Embryonic facial prominence (tissue), 1 donor: ENCODE results near the gene PSMB3.
A peak's percentile ranks its signal among the peaks of the same experiment; 100 is the strongest.

Experiments
- DNase-seq: peaks from one replicate; pipeline ENCODE4 v3.0.0-alpha.2; 2016; ENCODE audit errors: extremely low spot score

The PSMB3 gene

DNA sequence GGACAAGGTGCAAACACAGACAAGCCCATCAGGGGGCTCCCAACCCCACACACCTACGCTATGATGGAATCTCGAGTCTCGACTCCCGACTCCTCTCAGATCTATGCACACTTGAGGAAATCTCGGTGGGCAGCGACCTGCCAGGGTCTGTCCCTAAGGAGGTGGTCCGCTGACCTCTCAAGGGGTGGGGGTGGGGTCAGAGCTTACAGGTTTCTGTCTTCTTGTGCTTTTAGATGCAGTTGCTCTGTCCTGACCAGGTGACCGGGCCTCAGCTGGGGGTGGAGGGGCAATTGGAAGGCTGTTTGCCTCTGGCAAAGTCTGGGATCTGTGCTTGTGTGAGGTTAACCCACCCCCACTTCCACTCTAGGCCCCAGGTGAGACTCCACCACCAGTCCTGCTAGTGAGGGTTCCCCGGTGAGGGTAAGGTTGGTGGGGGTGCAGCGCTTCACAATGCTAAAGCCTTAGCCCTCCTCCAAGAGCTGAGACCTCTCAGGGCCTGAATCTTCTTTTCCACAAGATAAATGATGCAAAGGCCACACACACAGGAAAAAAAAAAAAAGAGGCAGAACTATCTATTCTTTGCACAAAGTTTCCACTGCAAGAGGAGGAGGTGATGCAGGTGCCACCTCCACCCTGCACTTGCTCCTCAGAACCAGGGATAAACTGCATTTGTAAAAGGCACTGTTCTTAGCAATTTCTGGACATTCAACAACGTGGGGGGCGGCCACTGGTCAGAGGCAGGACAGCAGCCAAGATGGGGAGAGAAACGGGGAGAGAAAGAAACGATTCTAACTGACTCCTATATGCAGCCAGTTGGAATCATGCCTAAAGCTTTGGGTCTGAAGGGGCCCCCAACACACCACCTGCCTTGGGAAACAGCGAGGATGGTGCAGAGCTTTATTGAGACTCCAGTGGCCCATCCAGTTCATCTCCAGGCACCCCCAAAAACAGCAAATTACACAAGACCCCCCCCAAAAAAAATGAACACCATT, 18.3 kb upstream of the PSMB3 start:
- no peak for DNase-seq

DNA sequence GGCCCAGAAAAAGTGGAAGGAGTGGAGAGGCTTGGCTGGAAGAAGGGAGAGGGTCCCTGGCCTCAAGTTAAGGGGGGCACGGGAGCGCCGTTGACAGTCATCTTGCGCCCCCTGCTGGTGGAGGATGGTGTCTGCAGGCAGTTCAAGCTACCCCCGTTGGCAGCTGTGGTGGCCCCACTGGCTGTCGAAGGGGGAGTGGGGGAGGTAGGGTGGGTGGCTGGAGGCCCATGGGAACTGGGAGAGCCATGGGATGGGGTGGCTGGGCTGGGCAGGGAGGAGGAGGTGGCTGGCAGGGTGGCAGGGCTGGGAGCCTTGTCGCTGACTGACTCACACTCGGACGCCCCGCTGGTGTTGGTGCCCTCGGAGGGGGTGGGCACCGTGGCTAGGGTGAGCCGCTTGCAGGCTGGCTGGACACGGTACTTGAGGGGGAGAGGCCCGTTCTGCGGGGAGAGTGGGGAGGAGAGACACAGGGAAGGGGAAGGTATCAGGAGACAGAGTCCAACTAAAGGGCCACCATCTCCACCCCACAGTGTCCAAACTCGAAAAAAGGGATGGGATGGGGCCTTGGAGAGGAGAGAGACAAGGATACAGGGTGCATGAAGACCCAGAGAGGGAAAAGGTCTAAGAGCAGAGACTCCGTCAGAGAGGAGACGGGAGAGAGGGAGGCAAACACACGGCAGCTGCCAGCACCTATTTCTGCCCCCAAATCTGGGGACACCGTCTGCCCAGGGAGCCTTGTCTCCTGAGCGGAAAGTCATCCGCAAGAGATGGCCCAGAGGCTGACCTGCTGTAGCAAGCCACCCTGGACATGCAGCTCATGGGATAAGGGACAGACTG, 17.2 kb upstream of the PSMB3 start:
- DNase-seq = no peak

DNA sequence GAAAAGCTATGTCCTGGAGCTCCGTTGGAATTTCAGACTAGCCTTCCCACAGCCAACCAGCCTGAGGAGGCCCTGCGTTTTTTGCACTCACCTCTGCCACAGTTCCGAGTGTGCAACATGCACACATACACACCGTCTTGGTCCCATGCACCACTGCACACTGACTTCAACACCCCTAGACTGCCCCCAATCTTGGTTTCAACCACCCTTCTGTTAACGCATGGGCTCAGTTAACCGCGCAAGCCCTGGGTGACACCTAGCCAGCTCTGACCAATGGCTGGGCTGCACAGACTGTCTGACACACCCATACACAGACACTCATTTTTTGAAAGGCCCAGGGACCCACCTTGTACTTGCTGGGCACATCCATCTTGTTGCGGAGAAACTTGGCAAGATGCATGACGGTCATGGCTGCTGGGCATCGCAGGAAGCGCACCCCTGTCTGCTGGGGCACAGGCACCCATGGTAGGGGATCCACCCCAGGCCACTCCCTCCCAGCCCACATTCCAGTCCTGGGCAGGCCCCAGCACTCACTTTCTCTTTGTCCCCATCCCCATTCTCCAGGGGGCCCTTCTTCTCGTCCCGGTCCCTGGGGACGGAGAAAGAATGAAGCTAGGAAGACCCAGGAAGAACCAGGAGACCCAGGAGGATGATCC, 14.4 kb upstream of the PSMB3 start:
- DNase-seq = no peak

DNA sequence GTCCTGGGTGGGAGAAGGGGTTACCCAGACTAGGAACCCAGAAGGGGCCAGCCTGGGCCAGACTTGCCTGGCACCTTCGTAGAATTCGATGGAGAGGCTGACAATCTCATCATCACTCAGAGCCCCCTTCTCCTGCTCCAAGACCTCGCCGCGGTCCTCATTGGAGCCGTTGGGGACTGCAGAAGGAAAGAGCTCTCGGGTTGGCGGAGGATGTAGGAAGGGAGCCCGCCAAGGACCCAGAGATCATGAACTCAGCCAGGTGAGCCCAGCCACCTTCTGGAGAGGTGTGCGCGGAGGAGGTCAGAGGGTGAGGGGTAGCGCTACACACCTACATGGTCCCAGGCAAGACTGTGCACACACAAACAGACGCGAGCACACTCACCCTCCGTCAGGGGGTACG, 13.9 kb upstream of the PSMB3 start:
- DNase-seq = no peak

DNA sequence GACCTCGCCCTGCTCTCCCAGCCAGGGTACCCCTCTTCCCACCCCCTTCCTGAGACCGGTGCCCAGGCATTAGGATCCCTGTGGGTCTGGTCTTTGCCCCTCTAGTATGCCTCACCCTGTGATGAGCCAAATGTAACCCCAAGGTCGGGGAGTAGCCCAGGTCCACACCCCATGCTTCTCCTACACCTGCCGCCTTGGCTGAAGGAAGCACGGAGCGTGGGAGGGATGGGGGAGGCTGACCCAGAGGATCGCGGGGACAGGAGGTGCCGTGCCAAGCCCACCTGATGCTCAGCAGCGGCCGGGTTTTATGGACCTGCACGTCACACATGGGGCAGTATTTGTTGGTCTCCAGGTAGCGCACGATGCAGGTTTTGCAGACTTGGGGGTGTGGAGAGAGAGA, 13.2 kb upstream of the PSMB3 start:
- DNase-seq = no peak

- no peak for DNase-seq
Observed at GRCh38 chr17:38740044-38740443, 12.5 kb upstream of the PSMB3 start.

- DNase-seq = no peak
Observed at GRCh38 chr17:38740806-38741205, 11.7 kb upstream of the PSMB3 start.

GRCh38 chr17:38741461-38741860, 11.1 kb upstream of the PSMB3 start:
- DNase-seq = no peak

- peak; percentile 68 for DNase-seq
Observed at GRCh38 chr17:38741921-38742410, 10.6 kb upstream of the PSMB3 start.

DNA sequence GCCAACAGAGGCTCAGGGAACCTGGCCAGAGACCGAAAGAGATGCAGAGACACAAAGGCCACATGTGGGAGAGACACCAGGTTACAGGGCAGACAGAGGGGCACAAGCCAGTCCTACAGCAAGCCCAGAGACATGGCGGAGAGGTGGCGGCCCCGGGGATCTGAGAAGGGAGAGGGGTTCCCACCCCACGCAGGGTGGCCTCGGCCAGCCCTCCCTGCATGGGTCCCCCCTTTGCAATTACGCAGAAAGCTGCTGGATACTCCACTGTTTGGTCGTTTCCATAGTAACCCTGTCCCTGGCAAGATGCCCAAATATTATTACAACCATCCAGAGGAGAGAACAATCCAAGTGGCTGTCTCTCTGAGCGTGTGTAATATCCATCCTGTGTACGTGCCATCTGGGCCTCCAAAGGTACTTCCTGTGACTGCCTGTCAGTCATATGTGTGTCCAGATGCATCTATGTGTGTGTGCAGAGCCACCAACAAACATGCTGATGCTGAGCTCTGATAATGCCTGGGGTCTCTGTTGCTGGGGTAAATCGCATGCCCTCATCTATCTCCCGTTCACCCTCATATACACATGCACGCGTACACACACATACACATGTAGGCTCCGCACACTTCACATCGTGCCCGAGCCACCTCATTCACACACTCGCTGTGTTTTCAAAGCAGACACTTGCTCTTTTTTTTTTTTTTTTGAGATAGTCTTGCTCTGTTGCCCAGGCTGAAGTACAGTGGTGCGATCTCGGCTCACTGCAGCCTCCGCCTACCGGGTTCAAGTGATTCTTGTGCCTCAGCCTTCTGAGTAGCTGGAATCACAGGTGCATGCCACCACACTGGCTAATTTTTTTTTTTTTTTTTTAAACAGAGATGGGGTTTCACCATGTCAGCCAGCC, 9.9 kb upstream of the PSMB3 start:
- DNase-seq = peak; percentile 95

GRCh38 chr17:38743556-38744171, 8.9 kb upstream of the PSMB3 start:
- DNase-seq = no peak

- no peak for DNase-seq
Observed at GRCh38 chr17:38745545-38745944, 7.0 kb upstream of the PSMB3 start.

- DNase-seq = no peak
Observed at GRCh38 chr17:38746004-38746848, 6.3 kb upstream of the PSMB3 start.

GRCh38 chr17:38746849-38747462, 5.6 kb upstream of the PSMB3 start:
- DNase-seq = no peak

DNA sequence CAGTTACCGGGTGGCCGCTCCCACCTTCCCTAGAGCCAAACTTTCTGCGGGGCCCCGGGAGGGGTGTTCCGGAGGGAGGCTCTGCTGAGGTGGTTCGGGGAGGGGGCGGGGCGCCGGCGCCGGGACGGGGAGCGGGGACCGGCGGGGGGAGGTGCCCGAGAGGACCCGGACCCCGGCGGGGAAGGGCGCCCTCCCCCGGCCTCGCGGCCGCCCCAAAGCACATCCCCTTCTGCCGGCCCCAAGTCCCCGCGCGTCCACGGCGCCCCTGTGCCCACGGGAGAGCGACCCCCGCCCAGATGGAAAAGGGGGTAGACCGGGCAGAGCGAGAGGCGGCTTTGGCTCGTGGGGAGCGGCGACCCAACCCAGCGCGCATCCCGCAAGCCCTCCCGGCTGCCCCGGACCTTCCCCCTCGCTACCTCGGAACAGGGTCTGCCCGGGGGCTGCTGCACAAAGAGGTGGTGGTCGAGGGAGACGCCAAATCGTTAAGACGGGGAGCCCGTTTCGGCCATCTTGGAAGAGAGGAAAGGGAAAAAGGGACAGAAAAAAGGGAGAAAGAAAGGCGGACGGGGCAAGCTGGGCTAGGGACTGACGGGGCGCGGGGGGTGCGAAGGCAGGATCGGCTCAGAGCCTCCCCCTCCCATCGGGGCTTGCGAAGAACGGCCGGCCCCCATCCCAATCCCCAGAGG, 4.9 kb upstream of the PSMB3 start:
- no peak for DNase-seq

GRCh38 chr17:38748149-38748891, 4.2 kb upstream of the PSMB3 start, which contains the start of gene PCGF2:
Gene PCGF2 (minus strand): TSS chr17:38748336. CDS start chr17:38740402, 7,934 bp downstream.
- peak; percentile 93 for DNase-seq

GRCh38 chr17:38748892-38749222, 3.7 kb upstream of the PSMB3 start:
- no peak for DNase-seq
